ENCODE results near the gene MYO19.

The MYO19 gene

GRCh38 chr17:36506831-36507230, 27.8 kb downstream of the MYO19 start:
- DNase-seq (ENCODE audit: low read depth), result no peak
- TF ChIP-seq CTCF (IDR thresholded peaks at IDR 0.05; ENCODE audit: low read length, missing control alignments), result no peak
- no peak overlapping the region for H3K4me3 ChIP-seq (replicated peaks; ENCODE audit: low read depth, low read length)

- TF ChIP-seq CTCF (IDR thresholded peaks at IDR 0.05; ENCODE audit: low read length, missing control alignments), result no peak
- no peak for DNase-seq (ENCODE audit: low read depth)
- no peak overlapping the region for H3K4me3 ChIP-seq (replicated peaks; ENCODE audit: low read depth, low read length)
Observed at GRCh38 chr17:36506249-36506826, 28.3 kb downstream of the MYO19 start.

- DNase-seq (ENCODE audit: low read depth), result no peak
- no peak overlapping the region for H3K4me3 ChIP-seq (replicated peaks; ENCODE audit: low read depth, low read length)
- TF ChIP-seq CTCF (IDR thresholded peaks at IDR 0.05; ENCODE audit: low read length, missing control alignments), result no peak
Observed at GRCh38 chr17:36505171-36505570, 29.5 kb downstream of the MYO19 start.

DNA sequence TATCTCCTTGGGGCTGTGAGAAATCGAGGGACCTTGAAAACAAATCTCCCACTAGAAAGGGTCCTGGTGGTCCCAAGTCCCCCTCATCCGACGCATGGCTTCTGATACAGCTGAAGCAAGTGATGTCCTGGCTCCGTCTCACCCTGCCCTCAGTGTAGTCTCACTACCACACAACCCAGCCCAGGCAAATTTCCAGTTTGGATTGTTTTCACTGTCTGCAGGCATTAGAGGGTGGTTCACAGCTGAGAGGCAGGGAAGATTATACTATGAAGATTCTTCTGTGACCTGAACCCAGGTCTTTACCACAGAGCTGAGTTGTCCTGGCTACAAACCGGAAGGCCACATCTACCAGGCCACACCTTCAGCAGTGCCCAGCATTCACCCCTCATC, 30.5 kb downstream of the MYO19 start:
- H3K4me3 ChIP-seq (replicated peaks; ENCODE audit: low read depth, low read length), result no peak overlapping the region
- DNase-seq (ENCODE audit: low read depth), result no peak
- TF ChIP-seq CTCF (IDR thresholded peaks at IDR 0.05; ENCODE audit: low read length, missing control alignments), result no peak

DNA sequence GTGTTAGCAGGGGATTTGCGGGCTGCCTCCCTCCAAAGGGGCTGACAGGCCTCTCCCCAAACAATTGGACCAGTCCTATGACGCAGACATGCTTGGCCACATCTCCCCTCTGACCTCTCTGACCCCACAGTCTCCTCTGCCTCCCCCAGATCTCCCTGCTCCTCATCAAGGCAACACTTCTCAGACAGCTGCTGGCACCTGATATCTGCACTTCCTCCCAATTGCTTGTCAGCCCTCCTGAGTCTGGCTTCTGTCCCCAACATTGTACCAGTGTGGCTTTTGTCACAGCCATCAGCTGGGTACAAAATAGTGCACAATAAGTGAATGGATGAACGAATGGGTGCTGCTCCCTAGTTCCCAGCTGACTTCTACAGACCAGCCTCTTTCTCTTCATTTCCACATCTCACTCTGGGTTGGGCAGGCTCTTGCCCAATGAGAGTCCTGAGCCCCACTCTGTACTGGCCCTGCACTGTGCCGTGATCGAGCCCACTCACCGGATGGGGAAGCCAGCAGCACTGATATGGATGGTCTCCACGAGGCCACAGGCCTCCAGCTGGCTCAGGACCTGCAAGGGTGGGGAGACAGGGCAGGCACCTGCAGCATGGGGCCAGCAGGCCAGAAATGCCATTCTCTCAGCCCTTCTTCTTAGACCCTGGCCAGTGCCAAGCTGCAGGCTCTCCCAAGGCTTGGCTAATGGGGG, 31.1 kb downstream of the MYO19 start:
- H3K4me3 ChIP-seq (replicated peaks; ENCODE audit: low read depth, low read length), result no peak overlapping the region
- DNase-seq (ENCODE audit: low read depth), result no peak
- no peak for TF ChIP-seq CTCF (IDR thresholded peaks at IDR 0.05; ENCODE audit: low read length, missing control alignments)

- no peak for TF ChIP-seq CTCF (IDR thresholded peaks at IDR 0.05; ENCODE audit: low read length, missing control alignments)
- no peak for DNase-seq (ENCODE audit: low read depth)
- H3K4me3 ChIP-seq (replicated peaks; ENCODE audit: low read depth, low read length), result no peak overlapping the region
Observed at GRCh38 chr17:36501963-36502362, 32.7 kb downstream of the MYO19 start.

DNA sequence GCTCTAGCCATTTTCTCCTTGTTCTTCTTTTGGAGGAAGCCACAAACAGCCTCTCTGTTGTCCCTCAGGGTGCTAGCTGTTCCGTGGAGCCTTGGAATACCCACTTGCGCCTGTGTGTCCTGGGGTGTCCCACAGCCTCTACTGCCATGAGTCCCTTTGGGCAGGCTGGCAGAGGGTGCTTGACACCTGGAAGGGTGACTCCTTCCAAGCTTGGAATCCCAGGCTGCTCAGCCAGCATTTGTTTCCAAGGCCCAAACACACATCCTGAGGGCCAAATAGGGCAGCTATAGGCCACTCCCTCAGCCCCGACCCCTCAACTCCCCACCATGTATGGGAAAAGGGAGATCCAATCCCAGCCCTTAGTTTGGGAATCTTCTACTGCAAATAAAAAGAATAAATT, 33.3 kb downstream of the MYO19 start:
- TF ChIP-seq CTCF (IDR thresholded peaks at IDR 0.05; ENCODE audit: low read length, missing control alignments), result no peak
- no peak for DNase-seq (ENCODE audit: low read depth)
- H3K4me3 ChIP-seq (replicated peaks; ENCODE audit: low read depth, low read length), result no peak overlapping the region

Measured in fibroblast of pulmonary artery (primary cell).